SK-N-MC (cell line): ENCODE measurements around the gene NIPBL.
"Not testable (repeated sequence)": the region's sequence is repeated elsewhere in the genome, so short reads cannot be mapped to it uniquely, and the experiment has no call there.

Source experiments
- DNase-seq: peaks from one replicate; pipeline ENCODE4 v3.0.0-alpha.2; 2011; ENCODE audit warnings: low read depth, low spot score
- H3K27ac ChIP-seq: fragments of 200-600 bp; sonication (generic); 2 replicates; pipeline ENCODE4 v1.5.1; 2016; ENCODE audit warnings: mixed run types
- H3K36me3 ChIP-seq: fragments of 200-600 bp; sonication (generic); 2 replicates; pipeline ENCODE4 v1.6.1; 2017; ENCODE audit warnings: antibody characterized with exemption, low read length, mixed read lengths; ENCODE audit not compliant: insufficient read depth
- H3K4me3 ChIP-seq: fragments of 200-600 bp; sonication (generic); 2 replicates; pipeline ENCODE4 v1.5.1; 2016
- H3K9ac ChIP-seq: fragments of 200-600 bp; sonication (generic); 2 replicates; pipeline ENCODE4 v1.8.0; 2017; ENCODE audit warnings: mixed run types, mixed read lengths; ENCODE audit not compliant: insufficient read length
- H3K9me3 ChIP-seq: fragments of 200-600 bp; sonication (generic); 2 replicates; pipeline ENCODE4 v1.6.1; 2017; ENCODE audit warnings: low read depth, mild to moderate bottlenecking, antibody characterized with exemption, low read length, moderate library complexity, mixed read lengths
- EZH2 ChIP-seq: fragments of 200-600 bp; sonication (generic); IDR thresholded peaks from one replicate; pipeline ENCODE4 v1.6.1; 2017; ENCODE audit warnings: antibody characterized with exemption
- FOXP2 ChIP-seq: optimal IDR thresholded peaks from 2 replicates; pipeline ENCODE3; 2011; ENCODE audit warnings: mild to moderate bottlenecking, moderate library complexity; ENCODE audit not compliant: insufficient read depth; ENCODE audit errors: extremely low read length, control extremely low read depth
- POLR2AphosphoS5 ChIP-seq: IDR thresholded peaks from 2 replicates; pipeline ENCODE4 v1.6.1; 2012; ENCODE audit warnings: mild to moderate bottlenecking, low read depth, low read length, borderline replicate concordance

Gene NIPBL

DNA sequence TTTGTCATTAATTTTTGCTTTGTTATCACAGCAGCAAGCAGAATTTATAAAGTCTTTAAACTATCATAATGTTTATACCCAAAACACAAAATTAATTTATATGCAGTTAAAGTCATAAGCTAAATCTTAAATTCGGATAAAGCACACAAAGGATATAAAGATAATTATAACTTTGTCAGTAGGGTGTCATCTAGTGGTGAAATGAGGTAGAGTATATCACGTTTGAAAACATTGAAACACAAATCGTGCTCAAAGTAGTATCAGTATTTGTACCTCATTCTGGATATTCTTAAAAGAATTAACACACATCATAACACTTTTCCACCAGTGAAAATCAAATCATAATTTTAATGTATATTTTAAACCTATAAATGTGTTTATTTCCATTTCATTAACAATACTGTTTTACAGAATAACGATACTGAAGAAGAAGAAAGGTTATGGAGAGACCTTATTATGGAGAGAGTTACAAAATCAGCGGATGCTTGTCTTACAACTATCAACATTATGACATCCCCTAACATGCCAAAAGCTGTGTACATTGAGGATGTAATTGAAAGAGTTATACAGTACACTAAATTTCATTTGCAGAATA is 129.5 kb downstream of the NIPBL start:
- Histone ChIP-seq H3K9ac (no peak overlapping the region), H3K27ac (no peak overlapping the region), H3K36me3 (peaks cover 66% of the 10 kb centered on the region), H3K4me3 (no peak overlapping the region), H3K9me3 (no peaks in the 10 kb centered on the region)
- TF ChIP-seq POLR2AphosphoS5 (no peak), EZH2 (no peak), FOXP2 (no peak)
- DNase-seq: no peak

DNA sequence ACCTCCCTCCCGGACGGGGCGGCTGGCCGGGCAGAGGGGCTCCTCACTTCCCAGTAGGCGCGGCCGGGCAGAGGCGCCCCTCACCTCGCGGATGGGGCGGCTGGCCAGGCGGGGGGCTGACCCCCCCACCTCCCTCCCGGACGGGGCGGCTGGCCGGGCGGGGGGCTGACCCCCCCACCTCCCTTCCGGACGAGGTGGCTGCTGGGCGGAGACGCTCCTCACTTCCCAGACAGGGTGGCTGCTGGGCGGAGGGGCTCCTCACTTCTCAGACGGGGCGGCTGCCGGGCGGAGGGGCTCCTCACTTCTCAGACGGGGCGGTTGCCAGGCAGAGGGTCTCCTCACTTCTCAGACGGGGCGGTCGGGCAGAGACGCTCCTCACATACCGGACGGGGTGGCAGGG is 136.6 kb downstream of the NIPBL start:
- DNase-seq, H3K9ac ChIP-seq, H3K4me3 ChIP-seq, H3K9me3 ChIP-seq, H3K27ac ChIP-seq: not testable (repeated sequence)
- peaks cover 52% of the 10 kb centered on the region for H3K36me3 ChIP-seq

DNA sequence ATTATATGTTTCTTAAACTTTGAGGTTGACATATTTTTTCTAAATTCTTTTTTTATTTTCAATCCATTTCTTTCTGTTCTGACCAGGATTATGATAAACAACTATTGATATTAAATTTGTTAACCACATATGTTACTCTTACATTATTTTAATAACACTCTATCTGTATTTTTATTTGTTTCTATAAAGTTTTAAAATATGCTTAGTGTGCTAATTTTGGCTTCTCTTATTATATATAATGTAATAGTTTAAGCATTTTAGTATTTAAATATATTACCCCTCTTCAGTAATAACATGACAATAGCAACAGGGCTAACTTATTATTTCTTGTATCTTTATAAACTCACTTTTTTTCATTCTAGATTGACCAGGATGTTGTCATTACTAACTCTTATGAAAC is 137.8 kb downstream of the NIPBL start:
- Histone ChIP-seq H3K36me3 (peaks cover 52% of the 10 kb centered on the region), H3K9me3 (no peaks in the 10 kb centered on the region), H3K9ac (no peak overlapping the region), H3K27ac (no peak overlapping the region), H3K4me3 (no peak overlapping the region)
- no peak for DNase-seq
- TF ChIP-seq FOXP2 (no peak), POLR2AphosphoS5 (no peak), EZH2 (no peak)

DNA sequence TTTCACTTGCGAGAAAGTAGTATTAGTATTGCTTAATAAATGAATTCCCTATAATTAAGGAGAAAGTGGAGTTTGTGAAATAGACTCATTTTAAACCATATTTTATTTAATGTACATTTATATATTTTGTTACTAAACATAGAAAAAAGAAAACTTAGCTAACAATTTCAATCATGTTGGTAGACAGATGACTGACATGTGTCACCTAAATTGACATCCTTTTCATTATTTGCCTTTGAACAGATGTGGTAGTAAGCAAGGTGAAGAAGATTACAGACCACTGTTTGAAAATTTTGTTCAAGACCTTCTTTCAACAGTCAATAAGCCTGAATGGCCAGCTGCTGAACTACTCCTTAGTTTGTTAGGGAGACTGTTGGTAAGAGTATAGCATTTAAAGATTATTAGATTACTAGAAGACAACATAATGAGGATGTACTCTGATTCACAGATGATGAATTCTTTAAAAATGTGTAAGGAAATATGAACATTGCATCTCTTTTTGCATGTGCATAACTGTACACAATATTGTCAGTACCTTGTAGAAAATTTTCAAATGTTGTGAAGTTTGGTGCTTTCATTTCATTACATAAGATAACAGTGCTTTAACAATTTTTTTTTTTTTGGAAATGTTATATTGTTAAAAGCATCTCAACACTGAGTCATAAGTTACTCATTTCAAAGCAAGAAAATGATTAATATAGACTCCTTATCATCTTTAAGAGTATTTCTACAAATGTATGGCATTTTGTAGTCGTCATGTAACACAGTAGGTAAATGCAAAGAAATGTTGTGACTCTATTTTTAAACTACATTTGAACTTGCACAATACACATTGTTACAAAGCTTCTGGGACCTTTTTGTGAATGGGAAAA is 139.5 kb downstream of the NIPBL start:
- no peak overlapping the region for H3K4me3 ChIP-seq
- H3K9me3 ChIP-seq: no peaks in the 10 kb centered on the region
- no peak for TF ChIP-seq POLR2AphosphoS5
- no peak for TF ChIP-seq EZH2
- TF ChIP-seq FOXP2: no peak
- DNase-seq: no peak
- peaks cover 49% of the 10 kb centered on the region for H3K36me3 ChIP-seq
- no peak overlapping the region for H3K9ac ChIP-seq
- no peak overlapping the region for H3K27ac ChIP-seq

DNA sequence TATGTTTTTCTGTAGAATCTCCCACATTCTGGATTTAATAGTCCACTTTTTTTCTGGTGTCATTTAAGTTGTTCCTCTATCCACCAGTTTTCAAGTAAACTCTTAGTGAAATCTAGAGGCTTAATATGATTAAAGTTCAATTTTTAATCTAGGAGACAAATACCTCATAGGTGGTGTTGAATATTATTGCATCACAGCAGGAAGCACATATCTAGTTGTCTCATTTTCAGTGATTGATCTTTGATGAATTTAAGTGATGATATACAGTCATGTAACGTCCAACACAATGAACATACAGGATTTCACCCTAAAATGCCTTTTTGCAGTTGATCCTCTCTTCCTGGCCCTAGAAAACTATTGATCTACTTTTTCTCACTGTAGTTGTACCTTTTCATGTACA is 152.3 kb downstream of the NIPBL start:
- Histone ChIP-seq H3K9me3 (no peaks in the 10 kb centered on the region), H3K9ac (no peak overlapping the region), H3K27ac (no peak overlapping the region), H3K36me3 (peaks cover 58% of the 10 kb centered on the region), H3K4me3 (no peak overlapping the region)
- TF ChIP-seq FOXP2 (no peak), POLR2AphosphoS5 (no peak), EZH2 (no peak)
- DNase-seq: no peak

DNA sequence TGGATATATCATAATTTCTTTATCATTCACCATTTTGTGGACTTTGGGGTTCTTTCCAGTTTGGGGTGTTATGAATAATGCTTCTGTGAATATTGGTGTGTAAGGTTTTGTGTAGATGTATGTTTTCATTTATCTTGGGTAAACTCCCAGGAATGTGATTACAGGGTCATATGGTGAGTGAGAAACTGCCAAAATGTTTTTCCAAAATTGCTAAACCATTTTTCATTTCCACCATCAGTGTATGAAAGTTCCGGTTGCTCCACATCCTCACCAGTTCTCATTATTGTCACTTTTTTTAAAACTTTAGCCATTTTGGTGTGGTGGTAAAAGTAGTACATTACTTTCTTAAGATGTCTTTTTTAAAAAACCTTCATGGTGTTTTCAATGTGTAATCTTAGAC is 152.9 kb downstream of the NIPBL start:
- TF ChIP-seq FOXP2: no peak
- TF ChIP-seq EZH2: no peak
- no peak for TF ChIP-seq POLR2AphosphoS5
- H3K4me3 ChIP-seq: no peak overlapping the region
- H3K9ac ChIP-seq: no peak overlapping the region
- no peak overlapping the region for H3K27ac ChIP-seq
- DNase-seq: no peak
- peaks cover 53% of the 10 kb centered on the region for H3K36me3 ChIP-seq
- H3K9me3 ChIP-seq: no peaks in the 10 kb centered on the region

DNA sequence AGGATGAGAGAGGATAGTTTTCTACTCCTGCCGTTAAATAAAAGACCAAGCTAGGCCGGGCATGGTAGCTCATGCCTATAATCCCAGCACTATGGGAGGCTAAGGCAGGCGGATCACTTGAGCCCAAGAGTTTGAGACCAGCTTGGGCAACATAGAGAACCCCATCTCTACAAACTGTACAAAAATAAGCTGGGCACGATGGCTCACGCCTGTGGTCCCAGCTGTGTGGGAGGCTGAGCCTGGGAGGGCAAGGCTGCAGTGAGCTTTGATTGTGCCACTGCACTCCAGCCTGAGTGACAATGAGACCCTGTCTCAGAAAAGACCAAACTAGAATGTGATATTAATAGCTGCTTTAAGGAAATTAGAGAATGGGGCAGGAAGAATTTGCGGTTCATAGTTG is 158.4 kb downstream of the NIPBL start:
- peaks cover 28% of the 10 kb centered on the region for H3K36me3 ChIP-seq
- no peak overlapping the region for H3K27ac ChIP-seq
- DNase-seq: no peak
- no peak for TF ChIP-seq EZH2
- TF ChIP-seq POLR2AphosphoS5: no peak
- TF ChIP-seq FOXP2: no peak
- no peaks in the 10 kb centered on the region for H3K9me3 ChIP-seq
- no peak overlapping the region for H3K4me3 ChIP-seq
- H3K9ac ChIP-seq: no peak overlapping the region

DNA sequence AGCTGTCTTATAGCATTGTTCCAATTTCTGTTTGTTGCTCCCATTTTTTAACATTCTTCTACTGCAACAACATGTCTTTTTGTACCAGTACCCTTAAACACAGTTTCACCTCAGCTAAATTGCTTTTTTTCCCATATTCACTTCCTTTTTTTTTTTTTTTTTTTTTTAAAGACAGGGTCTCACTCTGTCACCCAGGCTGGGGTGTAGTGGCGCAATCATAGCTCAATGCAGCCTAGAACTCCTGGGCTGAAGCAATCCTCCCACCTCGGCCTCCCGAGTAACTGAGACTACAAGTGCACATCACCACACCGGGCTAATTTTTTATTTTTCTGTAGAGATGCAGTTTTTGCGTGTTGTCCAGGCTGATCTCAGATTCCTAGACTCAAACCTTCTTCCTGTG is 161.3 kb downstream of the NIPBL start:
- Histone ChIP-seq H3K9me3 (no peaks in the 10 kb centered on the region), H3K4me3 (no peak overlapping the region), H3K36me3 (peaks cover 17% of the 10 kb centered on the region), H3K9ac (no peak overlapping the region), H3K27ac (no peak overlapping the region)
- no peak for DNase-seq
- TF ChIP-seq EZH2 (no peak), FOXP2 (no peak), POLR2AphosphoS5 (no peak)
